ENCODE data around the gene KRTAP5-7. TPM values are rescaled to one million over a fixed set of nuclear protein-coding genes. Genes with fewer than 3 reads are reported as not detected.

KRTAP5-7 gene
- total RNA-seq, 1 donor from 2014 or later: not detected

GRCh38 chr11:71490044-71490730 lies 36.9 kb upstream of the KRTAP5-7 start:
- Histone ChIP-seq H3F3A (ENCODE audit: low read depth) (no peaks in the 10 kb centered on the region), H3K27ac (no peak overlapping the region), H3K4me2 (no peak overlapping the region), H3K9me3 (ENCODE audit: low read depth) (no peaks in the 10 kb centered on the region), H3K4me3 (no peak overlapping the region), H3K9ac (no peak overlapping the region), H3K36me3 (no peaks in the 10 kb centered on the region), H3K4me1 (no peaks in the 10 kb centered on the region), H4K20me1 (ENCODE audit: low read depth) (no peaks in the 10 kb centered on the region), H3K27me3 (no peaks in the 10 kb centered on the region), H2AFZ (replicated peaks) (no peak overlapping the region), H3K79me2 (ENCODE audit: low read depth) (no peaks in the 10 kb centered on the region)
- Mint-ChIP-seq H3K4me1 (peaks cover 19% of the 10 kb centered on the region), H3K9me3 (no peaks in the 10 kb centered on the region), H3K4me3 (no peak overlapping the region), H3K27ac (peak overlapping the region; percentile 27), H3K36me3 (peaks cover 30% of the 10 kb centered on the region), H3K27me3 (ENCODE audit: insufficient read depth, low read depth) (peaks cover 4% of the 10 kb centered on the region)
- TF ChIP-seq EZH2phosphoT487 (IDR thresholded peaks at IDR 0.05) (no peak), EZH2 (IDR thresholded peaks at IDR 0.05) (no peak), CTCF (IDR thresholded peaks at IDR 0.05) (no peak)
- DNase-seq (ENCODE audit: low spot score): no peak

GRCh38 chr11:71490731-71491390 lies 36.2 kb upstream of the KRTAP5-7 start:
- Mint-ChIP-seq H3K36me3 (peaks cover 24% of the 10 kb centered on the region), H3K9me3 (no peaks in the 10 kb centered on the region), H3K27ac (peak overlapping the region; percentile 39), H3K4me3 (no peak overlapping the region), H3K27me3 (ENCODE audit: insufficient read depth, low read depth) (peaks cover 4% of the 10 kb centered on the region), H3K4me1 (peaks cover 19% of the 10 kb centered on the region)
- Histone ChIP-seq H3K4me1 (no peaks in the 10 kb centered on the region), H3K9me3 (ENCODE audit: low read depth) (no peaks in the 10 kb centered on the region), H3F3A (ENCODE audit: low read depth) (no peaks in the 10 kb centered on the region), H3K4me3 (no peak overlapping the region), H4K20me1 (ENCODE audit: low read depth) (no peaks in the 10 kb centered on the region), H3K79me2 (ENCODE audit: low read depth) (no peaks in the 10 kb centered on the region), H3K4me2 (no peak overlapping the region), H3K27me3 (no peaks in the 10 kb centered on the region), H3K36me3 (no peaks in the 10 kb centered on the region), H3K9ac (no peak overlapping the region), H2AFZ (replicated peaks) (no peak overlapping the region), H3K27ac (no peak overlapping the region)
- no peak for TF ChIP-seq EZH2phosphoT487 (IDR thresholded peaks at IDR 0.05)
- no peak for TF ChIP-seq CTCF (IDR thresholded peaks at IDR 0.05)
- TF ChIP-seq EZH2 (IDR thresholded peaks at IDR 0.05): no peak
- DNase-seq (ENCODE audit: low spot score): no peak

- Histone ChIP-seq H3K27ac (no peak overlapping the region), H3K4me2 (no peak overlapping the region), H2AFZ (replicated peaks) (no peak overlapping the region), H3F3A (ENCODE audit: low read depth) (no peaks in the 10 kb centered on the region), H3K9ac (no peak overlapping the region), H3K36me3 (no peaks in the 10 kb centered on the region), H3K9me3 (ENCODE audit: low read depth) (no peaks in the 10 kb centered on the region), H3K4me1 (no peaks in the 10 kb centered on the region), H3K79me2 (ENCODE audit: low read depth) (no peaks in the 10 kb centered on the region), H4K20me1 (ENCODE audit: low read depth) (no peaks in the 10 kb centered on the region), H3K27me3 (no peaks in the 10 kb centered on the region), H3K4me3 (no peak overlapping the region)
- no peak for DNase-seq (ENCODE audit: low spot score)
- H3K9me3 Mint-ChIP-seq: no peaks in the 10 kb centered on the region
- H3K27me3 Mint-ChIP-seq (ENCODE audit: insufficient read depth, low read depth): peaks cover 2% of the 10 kb centered on the region
- H3K27ac Mint-ChIP-seq: no peak overlapping the region
- peaks cover 18% of the 10 kb centered on the region for H3K36me3 Mint-ChIP-seq
- H3K4me3 Mint-ChIP-seq: no peak overlapping the region
- no peak for TF ChIP-seq CTCF (IDR thresholded peaks at IDR 0.05)
- TF ChIP-seq EZH2 (IDR thresholded peaks at IDR 0.05): no peak
- no peak for TF ChIP-seq EZH2phosphoT487 (IDR thresholded peaks at IDR 0.05)
- H3K4me1 Mint-ChIP-seq: peaks cover 19% of the 10 kb centered on the region
These were observed 35.5 kb upstream of the KRTAP5-7 start for GRCh38 chr11:71491531-71491930.
